ENCODE data around the gene FBXO22. TPM values are rescaled to one million over a fixed set of nuclear protein-coding genes. Genes with fewer than 3 reads are reported as not detected.
"Not testable (repeated sequence)": the region's sequence is repeated elsewhere in the genome, so short reads cannot be mapped to it uniquely, and the experiment has no call there.

FBXO22 gene
- total RNA-seq, 1 donor from 2014 or later = 29.1 TPM

DNA sequence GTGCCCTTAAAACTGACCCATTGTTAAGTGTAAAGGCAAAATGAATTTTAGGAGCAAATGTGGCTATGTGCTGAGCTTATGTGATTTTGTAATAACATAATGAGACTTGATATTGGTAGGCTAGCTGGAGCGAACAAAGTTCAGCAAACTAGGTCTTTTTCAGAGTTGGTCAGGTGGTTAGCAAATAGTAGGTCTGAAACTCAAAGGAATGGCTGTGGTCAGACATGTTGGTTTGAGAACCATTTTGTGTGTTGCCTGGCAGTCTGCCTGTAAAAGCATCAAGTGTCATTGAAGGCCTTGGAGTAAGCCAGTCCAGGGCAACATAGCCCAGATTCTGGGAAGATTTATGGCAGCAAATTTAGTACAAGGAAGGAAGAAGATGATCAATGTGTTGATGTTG, 16.4 kb downstream of the FBXO22 start:
- no peak for DNase-seq (ENCODE audit: low spot score)

GRCh38 chr15:75921732-75922703, 18.3 kb downstream of the FBXO22 start:
- peak; percentile 40 for DNase-seq (ENCODE audit: low spot score)

GRCh38 chr15:75923756-75924155, 20.1 kb downstream of the FBXO22 start:
- no peak for DNase-seq (ENCODE audit: low spot score)

- no peak for DNase-seq (ENCODE audit: low spot score)
Measured at GRCh38 chr15:75924576-75924975, 20.9 kb downstream of the FBXO22 start.

- DNase-seq (ENCODE audit: low spot score) = no peak
Measured at GRCh38 chr15:75925440-75925839, 21.8 kb downstream of the FBXO22 start.

DNA sequence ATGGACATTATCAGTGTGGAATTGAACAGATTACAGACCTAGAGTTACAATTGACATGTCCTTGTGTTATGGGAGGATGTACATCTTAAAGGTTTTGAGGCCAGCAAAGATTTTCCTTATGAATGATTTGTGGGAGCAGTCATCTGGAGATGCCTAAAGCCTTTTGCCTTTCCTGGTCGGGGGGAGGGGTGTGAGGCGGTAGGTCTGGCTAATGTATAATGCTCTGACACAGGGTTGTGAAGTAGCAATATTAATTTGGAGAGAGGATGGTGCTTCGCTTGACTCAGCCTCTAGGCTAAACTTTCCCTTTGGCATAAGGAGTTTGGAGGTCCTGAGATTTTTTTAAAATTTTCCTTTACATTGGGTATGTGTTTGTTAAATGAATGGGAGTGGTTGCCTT, 23.3 kb downstream of the FBXO22 start:
- no peak for DNase-seq (ENCODE audit: low spot score)

- DNase-seq (ENCODE audit: low spot score) = no peak
Measured at GRCh38 chr15:75927601-75928000, 23.9 kb downstream of the FBXO22 start.

GRCh38 chr15:75928680-75929608, 25.3 kb downstream of the FBXO22 start:
- no peak for DNase-seq (ENCODE audit: low spot score)

- DNase-seq (ENCODE audit: low spot score) = no peak
Measured at GRCh38 chr15:75929799-75930565, 26.3 kb downstream of the FBXO22 start.

DNA sequence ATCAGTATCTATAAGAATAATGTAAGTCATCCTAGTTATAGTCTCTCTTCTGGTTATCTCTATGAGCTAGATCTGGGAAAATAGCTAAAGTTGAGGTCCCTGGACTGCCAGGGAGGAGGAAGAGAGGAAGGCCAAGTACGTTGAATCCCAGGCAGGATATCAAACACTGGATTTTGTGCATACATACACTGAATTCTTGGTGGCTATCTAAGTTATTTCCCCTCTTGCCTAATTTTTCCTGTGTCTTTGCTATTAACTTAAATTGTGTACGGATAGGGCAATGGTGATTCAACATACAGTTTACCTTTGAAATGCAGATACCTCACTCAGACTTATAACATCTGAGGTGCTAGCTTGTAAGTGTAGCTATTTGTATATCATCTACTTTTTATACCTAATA, 27.2 kb downstream of the FBXO22 start:
- DNase-seq (ENCODE audit: low spot score) = no peak

GRCh38 chr15:75942464-75942863, 38.8 kb downstream of the FBXO22 start:
- no peak for DNase-seq (ENCODE audit: low spot score)

- DNase-seq (ENCODE audit: low spot score) = no peak
Measured at GRCh38 chr15:75943246-75943645, 39.6 kb downstream of the FBXO22 start.

- no peak for DNase-seq (ENCODE audit: low spot score)
Measured at GRCh38 chr15:75943713-75944215, 40.1 kb downstream of the FBXO22 start.

GRCh38 chr15:75945953-75946352, 42.3 kb downstream of the FBXO22 start:
- no peak for DNase-seq (ENCODE audit: low spot score)

DNA sequence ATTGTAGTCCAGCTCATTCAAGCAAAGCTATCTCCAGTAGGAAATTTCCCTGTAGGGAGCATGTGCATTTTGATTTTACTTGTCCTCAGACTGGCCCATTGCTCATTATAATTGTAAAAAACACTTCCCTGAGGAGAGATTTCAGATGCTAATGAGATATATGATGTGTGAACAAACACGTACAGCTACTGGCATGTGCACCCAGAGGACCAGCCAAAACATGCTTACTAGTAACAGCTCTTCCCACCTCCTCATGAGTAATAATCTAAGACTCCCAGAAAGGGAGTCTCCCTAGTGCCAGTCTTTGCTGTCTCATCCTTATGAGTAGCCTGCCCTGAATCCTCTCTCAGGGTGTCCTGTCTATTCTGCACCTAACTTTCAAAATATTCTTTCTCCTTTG, 43.4 kb downstream of the FBXO22 start:
- no peak for DNase-seq (ENCODE audit: low spot score)

DNA sequence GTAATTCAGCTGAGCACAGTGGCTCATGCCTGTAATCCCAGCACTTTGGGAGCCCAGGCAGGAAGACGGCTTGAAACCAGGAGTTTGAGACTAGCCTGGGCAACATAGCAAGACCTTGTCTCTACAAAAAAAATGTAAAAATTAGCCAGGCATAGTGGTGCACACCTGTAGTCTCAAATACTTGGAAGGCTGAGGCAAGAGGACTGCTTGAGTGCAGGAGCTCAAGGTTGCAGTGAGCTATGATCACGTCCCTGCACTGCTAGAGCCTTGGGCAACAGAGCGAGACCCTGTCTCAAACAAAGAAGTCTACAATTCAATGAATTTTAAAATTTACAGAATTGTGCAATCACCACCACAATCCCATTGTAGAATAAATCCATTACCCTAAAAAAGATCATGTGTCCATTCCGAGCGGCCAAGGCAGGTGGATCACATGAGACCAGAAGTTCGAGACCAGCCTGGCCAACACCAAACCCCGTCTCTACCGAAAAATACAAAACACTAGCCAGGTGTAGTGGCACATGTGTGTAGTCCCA, 45.2 kb downstream of the FBXO22 start:
- no peak for DNase-seq (ENCODE audit: low spot score)

- DNase-seq (ENCODE audit: low spot score) = no peak
Measured at GRCh38 chr15:75952525-75952924, 48.8 kb downstream of the FBXO22 start.

GRCh38 chr15:75955720-75956119, 52.0 kb downstream of the FBXO22 start:
- DNase-seq (ENCODE audit: low spot score) = no peak

DNA sequence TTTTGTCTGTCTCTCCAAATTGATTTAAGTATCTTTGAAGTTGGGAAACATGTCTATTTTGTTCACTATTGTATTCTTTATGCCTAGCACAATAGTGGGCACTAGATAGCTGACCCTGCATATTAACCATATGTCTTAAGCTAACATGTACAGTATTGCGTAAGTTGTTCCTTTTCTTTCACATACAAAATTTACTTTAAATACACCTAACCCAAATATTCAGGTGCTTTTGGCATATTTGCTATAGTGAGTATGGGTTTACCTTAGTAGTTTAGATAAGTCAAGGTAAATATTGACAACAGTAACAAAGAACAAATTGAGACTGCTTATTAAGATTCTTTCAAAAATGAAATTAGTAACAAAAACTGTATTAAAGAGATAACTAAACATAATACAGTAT, 57.7 kb downstream of the FBXO22 start:
- DNase-seq (ENCODE audit: low spot score) = no peak

DNA sequence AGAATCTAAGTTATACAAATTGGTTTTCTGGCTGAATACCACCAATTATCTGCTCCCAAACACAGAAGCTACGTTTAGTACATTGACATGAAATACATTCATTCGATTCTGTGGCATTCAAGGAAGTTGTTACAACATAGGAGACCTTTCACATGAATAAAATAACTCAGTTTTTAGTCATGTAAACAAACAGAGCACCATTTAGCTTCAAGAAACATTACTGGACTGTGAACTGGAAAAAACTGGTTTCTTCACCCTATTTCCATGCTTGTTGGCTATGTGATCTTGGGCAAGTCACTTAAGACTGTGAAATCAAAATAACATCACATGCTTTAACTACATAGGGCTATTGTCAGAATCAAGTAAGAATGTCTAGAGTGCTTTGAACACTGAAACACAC, 62.4 kb downstream of the FBXO22 start:
- no peak for DNase-seq (ENCODE audit: low spot score)

- DNase-seq (ENCODE audit: low spot score) = not testable (repeated sequence)
Measured at GRCh38 chr15:75976766-75977165, 73.1 kb downstream of the FBXO22 start.
